NCI-H1105 treated with DMSO at 0.1 percent for 48 hours (cell line): ENCODE measurements around the gene FHIP2A.
A peak's percentile ranks its signal among the peaks of the same experiment; 100 is the strongest.
"Not testable (repeated sequence)": the region's sequence is repeated elsewhere in the genome, so short reads cannot be mapped to it uniquely, and the experiment has no call there.

Experiments used
- DNase-seq: peaks from one replicate; lab custom pipeline; 2025; lab: John Stamatoyannopoulos, UW

Gene FHIP2A, protein sequence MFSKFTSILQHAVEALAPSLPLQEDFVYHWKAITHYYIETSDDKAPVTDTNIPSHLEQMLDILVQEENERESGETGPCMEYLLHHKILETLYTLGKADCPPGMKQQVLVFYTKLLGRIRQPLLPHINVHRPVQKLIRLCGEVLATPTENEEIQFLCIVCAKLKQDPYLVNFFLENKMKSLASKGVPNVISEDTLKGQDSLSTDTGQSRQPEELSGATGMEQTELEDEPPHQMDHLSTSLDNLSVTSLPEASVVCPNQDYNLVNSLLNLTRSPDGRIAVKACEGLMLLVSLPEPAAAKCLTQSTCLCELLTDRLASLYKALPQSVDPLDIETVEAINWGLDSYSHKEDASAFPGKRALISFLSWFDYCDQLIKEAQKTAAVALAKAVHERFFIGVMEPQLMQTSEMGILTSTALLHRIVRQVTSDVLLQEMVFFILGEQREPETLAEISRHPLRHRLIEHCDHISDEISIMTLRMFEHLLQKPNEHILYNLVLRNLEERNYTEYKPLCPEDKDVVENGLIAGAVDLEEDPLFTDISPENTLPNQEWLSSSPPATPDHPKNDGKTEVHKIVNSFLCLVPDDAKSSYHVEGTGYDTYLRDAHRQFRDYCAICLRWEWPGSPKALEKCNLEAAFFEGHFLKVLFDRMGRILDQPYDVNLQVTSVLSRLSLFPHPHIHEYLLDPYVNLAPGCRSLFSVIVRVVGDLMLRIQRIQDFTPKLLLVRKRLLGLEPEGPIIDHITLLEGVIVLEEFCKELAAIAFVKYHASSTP

DNA sequence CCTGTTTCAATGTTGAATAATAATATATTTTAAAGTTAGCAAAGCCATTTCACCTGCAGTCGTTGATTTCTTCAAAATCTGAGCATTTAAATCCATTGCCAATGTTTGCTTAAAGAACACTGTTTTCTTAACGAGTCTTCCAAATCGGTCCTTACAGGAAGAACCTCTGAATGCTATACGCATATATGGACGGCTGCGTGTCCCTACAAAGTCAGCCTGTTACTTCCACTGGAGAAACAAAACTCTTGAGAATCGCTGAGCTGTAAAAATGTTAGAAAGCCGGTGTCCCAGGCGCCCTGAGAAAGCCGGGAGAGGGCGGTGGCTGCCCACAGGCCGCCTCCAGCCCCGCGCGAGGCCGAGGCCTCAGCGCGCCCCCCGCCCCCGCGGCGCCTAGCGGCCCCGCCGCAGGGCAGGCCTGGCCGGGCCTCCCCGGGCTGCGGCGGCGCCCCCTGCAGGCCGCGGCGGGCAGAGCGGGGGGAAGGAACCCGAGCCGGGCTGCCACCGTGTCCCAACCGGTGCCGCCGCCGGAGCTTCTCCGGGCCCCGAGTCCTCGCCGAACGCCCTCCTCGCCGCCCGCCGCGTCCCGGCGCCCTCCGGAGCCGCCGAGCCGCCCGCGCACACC lies at the start of gene FHIP2A:
TSS of gene FHIP2A (plus strand) at position 488 of the 622 bp plus-strand sequence. CDS start 299 bp downstream, outside the sequence.
- peak; percentile 20 for DNase-seq

DNA sequence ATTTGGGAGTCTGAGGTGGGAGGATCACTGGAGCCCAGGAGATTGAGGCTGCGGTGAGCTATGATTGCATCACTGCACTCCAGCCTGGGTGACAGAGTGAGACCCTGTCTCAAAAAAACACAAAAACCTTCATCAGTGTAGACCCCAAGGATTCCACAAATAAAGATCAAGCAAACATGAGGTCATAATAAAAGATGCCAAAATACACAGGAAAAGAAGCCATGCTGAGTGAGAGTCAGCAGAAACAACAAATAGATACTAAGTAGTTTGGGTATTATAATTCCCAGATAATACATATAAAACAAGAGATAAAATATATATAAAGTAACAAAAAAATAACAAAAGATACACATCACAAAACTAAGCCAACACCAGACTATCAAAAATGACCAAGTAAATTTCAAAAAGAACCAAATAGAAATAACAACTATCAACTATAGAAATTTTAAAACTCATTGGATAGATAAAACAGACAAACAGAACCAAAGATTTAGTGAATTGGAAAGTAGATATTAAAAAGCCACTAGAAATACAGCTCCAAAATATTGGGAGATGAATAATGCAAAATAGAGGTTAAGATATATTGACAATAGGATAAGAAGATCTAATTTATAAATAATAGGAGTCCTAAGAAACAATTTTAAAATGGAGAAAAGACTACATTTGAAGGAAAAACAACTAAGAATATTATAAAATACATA lies 48.9 kb upstream of the FHIP2A start:
- DNase-seq = no peak

DNA sequence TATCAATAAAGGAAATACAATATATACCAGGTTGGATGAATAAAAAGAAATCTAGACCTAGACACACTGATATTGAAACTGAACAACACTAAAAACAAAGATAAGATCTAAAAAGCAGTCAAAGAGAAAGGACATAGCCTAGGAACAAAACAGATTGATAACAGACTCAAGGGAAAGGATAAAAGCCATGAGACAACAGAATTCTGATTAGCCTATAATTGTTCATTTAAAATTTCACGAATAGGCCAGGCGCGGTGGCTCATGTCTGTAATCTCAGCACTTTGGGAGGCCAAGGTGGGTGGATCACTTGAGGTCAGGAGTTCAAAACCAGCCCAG lies 48.4 kb upstream of the FHIP2A start:
- DNase-seq = no peak

DNA sequence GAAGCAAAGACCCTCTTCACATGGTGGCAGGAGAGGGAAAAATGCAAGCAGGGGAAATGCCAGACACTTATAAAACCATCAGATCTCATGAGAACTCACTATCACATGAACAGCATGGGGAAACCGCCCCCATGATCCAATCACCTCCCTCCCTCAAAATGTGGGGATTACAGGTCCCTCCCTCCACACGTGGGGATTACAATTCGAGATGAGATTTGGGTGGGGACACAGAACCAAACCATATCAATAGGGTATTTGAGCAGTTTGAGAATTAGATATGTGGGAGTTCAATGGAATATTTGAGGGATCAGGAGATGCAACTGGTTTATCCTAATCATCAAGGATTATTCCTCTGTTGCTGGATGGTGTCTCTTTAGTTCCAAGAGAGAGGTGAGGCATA lies 46.5 kb upstream of the FHIP2A start:
- DNase-seq = not testable (repeated sequence)

DNA sequence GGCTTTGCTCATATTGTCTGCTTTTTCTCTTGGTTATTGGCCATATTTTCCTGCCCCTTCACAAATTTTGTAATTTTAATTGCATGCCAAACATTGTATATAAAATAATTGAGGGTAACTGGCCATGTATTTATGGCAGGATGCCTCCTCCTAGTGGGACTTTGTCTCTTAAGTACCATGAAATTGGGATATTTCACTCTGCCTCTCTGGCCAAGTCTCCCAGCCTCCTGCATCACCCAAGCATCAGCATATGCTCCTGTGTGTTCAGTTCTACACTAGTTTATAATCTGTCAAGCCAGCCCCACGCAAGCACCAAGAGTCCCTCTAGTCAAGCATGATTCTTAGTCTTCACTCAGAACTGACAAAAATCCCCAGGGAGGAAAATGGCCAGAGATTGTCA lies 44.2 kb upstream of the FHIP2A start:
- DNase-seq = no peak

DNA sequence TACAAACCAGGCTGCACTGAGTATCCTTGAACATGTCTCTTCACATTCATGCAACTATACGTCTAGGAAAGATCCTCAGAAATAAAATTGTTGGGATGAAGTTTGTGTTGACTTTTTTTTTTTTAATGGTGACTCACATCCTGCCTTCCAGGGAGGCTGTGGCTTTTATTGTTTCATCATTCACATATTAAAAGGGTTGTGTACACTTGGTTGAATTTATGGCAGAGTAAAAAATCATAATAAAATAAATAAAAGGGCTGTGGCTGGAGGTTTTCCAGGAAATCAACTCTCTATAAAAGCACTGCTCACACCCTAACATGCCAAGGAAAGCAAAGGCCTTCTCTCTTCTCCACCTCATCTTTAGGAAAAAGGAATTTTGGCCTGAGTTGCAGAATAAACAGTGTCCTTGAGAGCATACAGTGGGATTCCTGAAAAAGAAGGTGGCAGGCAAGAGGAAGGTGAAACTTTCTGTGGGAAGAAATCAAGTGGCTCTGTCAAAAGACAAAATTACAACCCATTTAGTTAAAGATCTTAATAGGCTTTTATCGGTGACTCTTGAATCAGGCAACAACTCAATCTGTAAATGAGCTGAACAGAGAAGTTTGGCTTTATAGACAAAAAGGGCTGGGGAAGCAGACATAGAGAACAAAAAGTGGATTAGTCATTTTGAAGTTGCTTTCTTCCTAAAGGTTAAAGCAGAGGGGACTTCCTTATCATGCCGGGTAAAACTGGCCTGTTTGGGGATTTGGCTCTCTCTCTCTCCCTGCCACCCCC lies 41.6 kb upstream of the FHIP2A start:
- DNase-seq = peak; percentile 31

DNA sequence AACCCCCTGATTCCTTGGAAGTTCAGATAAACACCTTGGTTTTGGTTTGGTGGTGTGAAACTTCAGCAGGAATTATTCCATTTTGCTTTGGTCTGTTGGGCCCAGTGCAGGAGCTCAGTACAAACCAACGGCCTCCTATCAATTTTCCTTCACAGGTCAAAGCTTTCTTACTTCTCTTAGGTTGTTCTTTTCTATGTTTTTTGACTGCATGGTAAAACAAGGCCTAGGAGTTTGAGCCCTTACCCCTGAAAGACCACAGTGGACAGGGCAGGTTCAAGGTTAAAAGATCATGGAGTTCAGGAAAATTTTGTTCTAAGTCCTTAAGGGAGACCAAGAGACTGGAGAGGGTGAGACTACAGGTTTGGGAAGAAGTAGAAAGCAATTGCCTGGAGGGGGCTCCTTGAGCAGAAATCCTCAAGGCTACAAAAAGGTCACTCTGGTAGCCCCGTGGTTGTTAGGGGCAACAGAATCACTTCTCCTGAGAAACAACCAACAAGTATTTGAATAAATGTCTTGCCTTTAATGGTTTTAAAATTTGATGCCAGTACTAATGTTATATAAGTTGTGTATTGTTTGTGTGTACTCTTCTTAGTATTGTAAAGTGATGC lies 40.9 kb upstream of the FHIP2A start:
- no peak for DNase-seq

DNA sequence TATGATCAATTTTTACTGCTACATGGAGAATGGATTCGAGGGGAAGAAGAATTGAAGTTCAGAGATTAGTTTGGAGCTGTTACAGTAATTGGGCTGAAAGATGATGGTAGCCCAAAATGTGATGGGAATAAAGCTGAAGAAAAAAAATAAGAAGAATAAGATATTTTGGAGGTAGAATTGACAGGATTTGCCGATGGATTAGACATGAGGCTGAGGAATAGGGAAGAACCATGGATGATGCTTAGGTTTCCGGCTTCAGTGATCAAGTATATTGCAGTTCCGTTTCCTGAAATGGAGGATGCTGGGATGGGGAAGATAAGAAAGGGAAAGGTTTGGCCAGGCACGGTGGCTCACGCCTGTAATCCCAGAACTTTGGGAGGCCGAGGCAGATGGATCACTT lies 38.9 kb upstream of the FHIP2A start:
- DNase-seq = no peak

DNA sequence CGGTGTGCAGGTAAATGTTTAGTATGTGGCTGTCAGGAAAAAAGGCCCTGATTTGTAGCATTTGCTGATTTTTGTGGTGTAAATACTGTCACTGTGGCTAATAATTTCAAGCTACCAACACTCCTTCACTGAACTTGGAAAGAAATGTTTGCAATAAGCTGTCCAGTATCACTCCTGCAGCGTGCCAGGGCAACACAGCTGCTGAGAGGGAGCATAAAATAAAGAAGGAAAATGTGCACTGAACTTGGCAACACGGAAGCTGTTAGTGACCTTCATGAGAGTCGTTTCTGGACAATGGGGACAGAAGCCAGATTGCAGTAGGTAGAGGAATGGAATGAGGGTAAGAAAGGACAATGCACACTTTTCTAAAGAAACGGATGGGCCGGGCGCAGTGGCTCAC lies 37.9 kb upstream of the FHIP2A start:
- DNase-seq = no peak

DNA sequence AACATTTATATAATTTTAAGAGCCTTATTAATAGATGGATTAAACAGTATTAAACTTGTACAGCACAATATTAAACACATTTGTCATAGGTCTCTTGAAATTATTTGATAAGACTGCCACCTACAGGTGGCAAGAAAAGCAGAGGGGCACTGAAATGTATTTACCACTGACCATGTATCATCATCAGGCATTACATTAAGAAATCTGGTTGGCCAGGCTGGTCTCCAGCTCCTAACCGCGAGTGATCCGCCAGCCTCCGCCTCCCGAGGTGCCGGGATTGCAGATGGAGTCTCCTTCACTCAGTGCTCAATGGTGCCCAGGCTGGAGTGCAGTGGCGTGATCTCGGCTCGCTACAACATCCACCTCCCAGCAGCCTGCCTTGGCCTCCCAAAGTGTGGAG lies 35.1 kb upstream of the FHIP2A start:
- DNase-seq = peak; percentile 58

DNA sequence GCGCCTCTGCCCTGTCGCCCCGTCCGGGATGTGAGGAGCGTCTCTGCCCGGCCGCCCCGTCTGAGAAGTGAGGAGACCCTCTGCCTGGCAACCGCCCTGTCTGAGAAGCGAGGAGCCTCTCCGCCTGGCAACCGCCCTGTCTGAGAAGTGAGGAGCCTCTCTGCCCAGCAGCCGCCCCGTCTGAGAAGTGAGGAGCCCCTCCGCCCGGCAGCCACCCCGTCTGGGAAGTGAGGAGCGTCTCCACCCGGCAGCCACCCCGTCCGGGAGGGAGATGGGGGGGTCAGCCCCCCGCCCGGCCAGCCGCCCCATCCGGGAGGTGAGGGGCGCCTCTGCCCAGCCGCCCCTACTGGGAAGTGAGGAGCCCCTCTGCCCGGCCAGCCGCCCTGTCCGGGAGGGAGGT lies 34.4 kb upstream of the FHIP2A start:
- not testable (repeated sequence) for DNase-seq

DNA sequence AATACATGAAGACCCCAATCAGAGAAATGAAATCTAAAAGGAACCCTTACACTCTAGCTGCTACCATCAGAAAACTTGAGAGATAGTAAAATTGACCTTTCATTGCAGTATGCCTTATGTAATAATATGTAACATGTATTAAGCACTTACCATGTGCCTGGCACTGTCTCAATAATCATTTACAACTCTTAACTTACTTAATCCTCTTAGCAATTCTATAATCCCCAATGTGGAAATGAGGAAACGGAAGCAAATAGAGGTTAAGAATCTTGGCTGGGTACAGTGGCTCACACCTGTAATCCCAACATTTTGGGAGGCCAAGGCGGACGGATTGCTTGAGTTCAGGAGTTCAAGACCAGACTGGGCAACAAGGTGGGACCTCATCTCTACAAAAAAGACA lies 29.8 kb upstream of the FHIP2A start:
- DNase-seq = no peak

DNA sequence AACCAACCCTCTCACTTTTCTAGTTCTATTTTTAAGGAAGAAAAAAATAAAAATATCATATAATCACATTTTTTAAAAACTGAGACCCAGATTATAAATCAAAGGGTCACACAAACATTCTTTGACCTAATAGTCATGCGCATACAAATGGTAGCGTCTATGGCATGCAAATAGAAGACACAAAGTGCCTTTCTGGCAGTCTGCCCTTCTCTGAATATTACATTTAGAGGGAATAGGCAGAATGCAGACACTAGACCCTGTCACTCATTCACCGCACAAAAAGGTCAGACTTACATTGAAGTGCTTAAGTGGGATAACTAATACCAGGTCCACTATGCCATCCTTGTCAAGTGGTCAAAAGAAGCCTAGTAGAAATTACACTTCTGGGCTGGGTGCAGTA lies 26.5 kb upstream of the FHIP2A start:
- DNase-seq = no peak

DNA sequence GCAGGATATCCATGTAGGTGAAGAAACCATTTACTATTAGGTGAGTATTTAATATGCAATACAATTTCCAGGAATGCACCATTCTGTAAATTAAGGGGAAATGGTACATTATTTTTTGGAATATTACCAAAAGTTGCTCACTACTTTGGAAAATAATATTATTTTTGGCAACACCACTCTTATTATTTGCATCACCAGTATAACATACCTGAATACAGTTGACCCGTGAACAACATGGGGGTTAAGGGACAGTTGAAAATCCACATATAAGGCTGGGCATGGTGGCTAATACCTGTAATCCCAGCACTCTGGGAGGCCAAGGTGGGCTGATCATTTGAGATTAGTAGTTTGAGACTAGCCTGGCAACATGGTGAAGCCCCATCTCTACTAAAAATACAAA lies 21.2 kb upstream of the FHIP2A start:
- DNase-seq = no peak

DNA sequence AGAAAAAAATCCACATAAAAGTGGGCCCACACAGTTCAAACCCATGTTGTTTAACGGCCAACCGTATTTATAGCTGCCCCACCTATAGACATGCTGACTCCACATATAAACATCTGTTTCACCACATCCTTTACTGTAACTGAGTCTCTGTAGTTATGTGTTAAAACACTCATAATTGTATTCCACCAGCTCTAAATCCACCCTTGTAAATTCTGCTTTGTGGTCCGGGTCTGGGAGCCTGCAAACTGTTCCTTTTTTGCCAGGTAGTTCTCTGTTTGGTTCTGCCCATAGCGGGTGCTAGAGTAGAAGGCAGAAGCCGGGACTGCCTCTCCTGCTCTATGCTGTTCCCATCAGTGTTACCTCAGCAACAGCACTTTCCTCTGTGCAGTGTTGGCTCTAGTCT lies 20.2 kb upstream of the FHIP2A start:
- DNase-seq = no peak

DNA sequence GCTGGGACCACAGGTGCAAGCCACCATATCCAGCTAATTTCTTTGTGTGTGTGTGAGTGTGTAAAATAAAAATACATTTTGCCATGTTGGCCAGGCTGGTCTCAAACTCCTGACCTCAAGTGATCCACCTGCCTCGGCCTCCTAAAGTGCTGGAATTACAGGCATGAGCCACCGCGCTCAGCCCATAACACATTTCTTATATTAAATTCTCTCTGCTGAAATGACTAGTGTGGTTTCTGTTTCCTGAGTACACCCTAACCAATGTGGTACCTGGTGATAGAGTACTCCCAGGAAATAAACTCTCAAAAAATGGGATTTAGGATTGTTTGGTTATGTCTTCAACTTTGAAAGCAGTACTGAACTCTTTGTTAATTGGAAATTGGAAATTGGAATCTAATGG lies 19.4 kb upstream of the FHIP2A start:
- no peak for DNase-seq

DNA sequence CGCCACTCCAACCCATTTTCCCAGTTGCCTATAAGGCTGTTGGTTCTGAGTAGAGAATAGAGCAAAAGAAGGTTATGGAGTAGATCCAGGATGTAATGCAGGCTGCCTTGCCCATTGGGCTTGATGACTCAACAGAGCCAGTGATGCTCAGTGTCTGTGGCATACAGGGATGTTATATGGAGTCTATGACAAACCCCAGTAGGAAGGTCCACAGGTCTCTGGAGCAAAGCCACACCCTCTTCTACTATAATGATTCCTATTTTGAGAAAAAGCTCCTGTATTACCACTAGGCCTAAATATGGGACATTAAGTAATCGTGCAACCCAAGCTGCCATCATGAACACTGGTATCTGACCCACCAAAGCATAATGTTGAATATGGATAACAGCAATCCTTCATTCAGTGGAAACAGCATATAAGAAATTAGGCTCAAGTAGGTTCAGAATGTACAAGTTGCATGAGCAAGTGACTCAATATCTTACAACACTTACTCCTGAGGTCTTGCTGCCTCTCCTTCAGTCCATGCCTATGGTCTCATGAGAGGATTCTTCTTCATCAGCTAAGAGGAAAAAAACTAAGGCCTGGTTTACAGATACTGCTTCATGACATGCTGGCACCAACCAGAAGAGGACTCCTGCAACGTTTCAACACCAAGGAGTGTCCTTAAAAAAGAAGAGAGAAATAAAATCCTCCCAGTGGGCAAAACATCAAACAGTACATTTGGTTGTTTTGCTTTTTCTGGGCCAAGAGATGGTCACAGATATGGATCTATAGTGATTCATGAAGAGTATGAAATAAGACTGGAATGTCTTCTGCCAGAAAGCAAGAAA lies 14.8 kb upstream of the FHIP2A start:
- no peak for DNase-seq

DNA sequence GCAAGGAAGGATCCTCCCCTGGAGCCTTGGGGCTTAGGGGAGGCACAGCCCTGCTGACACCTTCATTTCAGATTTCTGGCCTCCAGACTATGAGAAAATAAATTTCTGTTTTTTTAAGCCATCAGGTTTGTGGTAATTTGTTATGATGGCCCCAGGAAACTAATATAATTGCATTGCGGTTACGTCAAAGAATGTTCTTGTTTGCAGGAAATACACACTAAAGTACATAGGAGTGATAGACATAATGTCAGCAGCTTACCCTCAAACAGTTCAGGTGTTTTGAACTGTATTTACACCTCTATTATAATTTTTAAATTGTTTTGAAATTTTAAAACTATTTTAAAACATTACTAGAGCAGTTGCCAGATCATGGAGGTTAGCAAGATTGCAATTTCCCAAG lies 12.6 kb upstream of the FHIP2A start:
- no peak for DNase-seq

DNA sequence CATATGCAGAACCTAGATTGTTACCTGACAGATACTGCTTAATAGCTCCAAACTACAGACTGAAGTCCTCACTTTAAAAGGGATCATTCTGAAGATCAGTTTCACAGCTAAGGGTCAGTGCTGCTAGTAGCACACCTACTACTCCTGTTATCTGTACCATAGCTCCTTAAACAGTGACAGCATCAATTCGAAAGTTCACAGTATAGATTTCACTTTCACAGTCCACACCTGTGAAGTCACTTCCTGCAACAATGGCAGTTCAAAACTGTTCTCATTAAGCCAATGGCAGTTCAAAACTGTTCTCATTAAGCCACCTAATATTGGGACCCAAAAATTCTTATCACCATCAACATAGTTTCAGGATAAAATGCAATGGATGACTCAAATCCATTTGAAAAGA lies 10.7 kb upstream of the FHIP2A start:
- DNase-seq = no peak

DNA sequence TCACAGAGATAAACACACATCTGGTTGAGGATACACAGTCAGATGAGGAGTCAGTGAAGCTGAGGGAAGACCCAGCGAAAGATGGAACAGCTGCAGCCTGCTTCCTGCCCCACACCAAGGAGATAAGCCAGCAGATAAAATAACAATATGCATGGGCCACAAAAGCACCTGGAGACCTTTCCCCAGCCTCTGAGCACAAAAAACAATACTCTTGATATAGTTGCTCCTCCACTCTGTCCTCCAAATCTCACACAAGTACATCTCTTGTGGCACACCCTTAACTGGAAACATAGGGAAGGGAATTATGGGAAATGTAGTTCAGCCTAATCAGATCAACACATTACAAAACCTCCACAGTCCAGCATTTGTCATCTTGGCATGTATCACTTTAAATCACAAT lies 9.7 kb upstream of the FHIP2A start:
- no peak for DNase-seq
